ENCODE measurements around the gene AARS2. TPM values are rescaled to one million over a fixed set of nuclear protein-coding genes. Genes with fewer than 3 reads are reported as not detected.

AARS2 gene
- total and polyA plus RNA-seq, 2 donors (not counting 1 experiment from before 2014, with no cell fraction given): 3.4 to 24.3 TPM

DNA sequence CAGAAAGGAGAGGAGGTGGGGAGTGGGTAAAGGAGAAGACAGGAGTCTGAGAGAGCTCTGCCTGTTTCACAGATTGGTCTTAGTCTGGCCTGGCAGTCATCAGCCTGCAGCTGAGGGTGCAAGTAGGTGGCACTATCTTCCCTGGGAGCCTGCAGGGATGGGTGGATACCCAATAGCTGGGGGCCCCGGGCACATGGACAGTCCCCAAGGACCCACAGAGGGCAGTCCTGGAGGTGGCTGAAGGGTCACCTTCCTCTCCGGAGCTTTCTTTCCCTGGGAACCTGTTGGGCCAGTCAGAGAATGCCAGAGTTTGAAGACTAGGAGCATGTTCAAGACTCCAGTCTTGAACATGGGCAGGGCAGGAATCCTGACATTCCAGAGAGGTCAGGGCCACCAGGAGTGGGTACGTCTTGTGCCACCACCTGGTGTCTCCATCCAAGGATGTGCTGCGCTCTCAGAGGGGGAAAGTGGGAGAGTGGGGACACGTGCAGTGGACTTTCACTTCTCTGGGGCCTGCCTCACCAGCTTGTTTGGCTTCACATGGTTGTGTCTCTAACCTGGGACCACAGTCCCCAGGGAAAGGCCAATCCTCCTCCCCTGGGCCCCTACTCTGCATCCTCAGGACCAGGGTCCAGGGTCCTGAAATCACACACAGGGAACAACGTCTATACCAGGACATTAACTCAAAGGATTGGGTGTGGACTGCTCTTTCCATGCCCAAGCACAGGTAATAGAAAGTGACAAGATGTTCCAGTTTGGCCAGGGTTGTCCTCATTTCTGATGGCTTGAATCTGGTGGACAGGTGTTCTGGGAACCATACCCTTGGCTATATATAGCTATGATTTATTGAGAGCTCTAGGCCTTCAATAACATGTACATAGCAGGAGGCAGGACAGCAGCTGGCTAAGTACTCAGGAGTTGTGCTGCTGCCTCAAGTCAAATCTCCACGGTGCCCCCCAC lies 18.0 kb downstream of the AARS2 start:
- no peak overlapping the region for H3K9ac ChIP-seq (ENCODE audit: insufficient read depth, low read length)
- DNase-seq (ENCODE audit: low read depth in 2 of 2): no peak

GRCh38 chr6:44292661-44293365 lies 20.3 kb downstream of the AARS2 start:
- Histone ChIP-seq H3K27me3 (ENCODE audit: control insufficient read depth, insufficient read depth, low read length) (peaks cover 58% of the 10 kb centered on the region), H3K4me1 (ENCODE audit: control insufficient read depth, extremely low read depth, insufficient read depth, low read length) (no peaks in the 10 kb centered on the region), H2AFZ (ENCODE audit: low read length) (no peak overlapping the region), H3K4me3 (replicated peaks in 1 of 4; ENCODE audit: control extremely low read depth in 1 of 4, insufficient read depth in 1 of 4, low read depth in 3 of 4, low read length in 4 of 4) (no peak overlapping the region), H3K79me2 (ENCODE audit: control insufficient read depth, insufficient read depth, low read length) (no peaks in the 10 kb centered on the region), H3K36me3 (ENCODE audit: control insufficient read depth, insufficient read depth, low read length) (no peaks in the 10 kb centered on the region), H3K27ac (ENCODE audit: insufficient read depth, low read length) (no peak overlapping the region), H4K20me1 (ENCODE audit: control insufficient read depth, extremely low read depth, insufficient read depth, low read length) (no peaks in the 10 kb centered on the region), H3K9ac (ENCODE audit: insufficient read depth, low read length) (no peak overlapping the region), H3K4me2 (ENCODE audit: extremely low read depth, insufficient read depth, low read length) (no peak overlapping the region), H3K9me3 (ENCODE audit: control insufficient read depth, insufficient read depth, low read depth, low read length) (no peaks in the 10 kb centered on the region)
- TF ChIP-seq EZH2 (IDR thresholded peaks at IDR 0.05; ENCODE audit: low read length, missing control alignments) (no peak), CTCF (conservative IDR thresholded peaks at IDR 0.05 in 1 of 2, IDR thresholded peaks at IDR 0.05 in 1 of 2; ENCODE audit: low read depth in 1 of 2, low read length in 2 of 2) (no peak)
- DNase-seq (ENCODE audit: low read depth in 2 of 2): no peak

More for the DNA sequence above, 18.0 kb downstream of the AARS2 start:
- no peaks in the 10 kb centered on the region for H4K20me1 ChIP-seq (ENCODE audit: control insufficient read depth, extremely low read depth, insufficient read depth, low read length)
- no peak overlapping the region for H3K4me2 ChIP-seq (ENCODE audit: extremely low read depth, insufficient read depth, low read length)
- peaks cover under 1% of the 10 kb centered on the region for H3K36me3 ChIP-seq (ENCODE audit: control insufficient read depth, insufficient read depth, low read length)
- no peaks in the 10 kb centered on the region for H3K9me3 ChIP-seq (ENCODE audit: control insufficient read depth, insufficient read depth, low read depth, low read length)
- H3K4me1 ChIP-seq (ENCODE audit: control insufficient read depth, extremely low read depth, insufficient read depth, low read length): no peaks in the 10 kb centered on the region
- no peak overlapping the region for H2AFZ ChIP-seq (ENCODE audit: low read length)
- peaks cover 50% of the 10 kb centered on the region for H3K27me3 ChIP-seq (ENCODE audit: control insufficient read depth, insufficient read depth, low read length)
- no peaks in the 10 kb centered on the region for H3K79me2 ChIP-seq (ENCODE audit: control insufficient read depth, insufficient read depth, low read length)
- H3K4me3 ChIP-seq (replicated peaks in 1 of 4; ENCODE audit: control extremely low read depth in 1 of 4, insufficient read depth in 1 of 4, low read depth in 3 of 4, low read length in 4 of 4): no peak overlapping the region
- TF ChIP-seq CTCF (conservative IDR thresholded peaks at IDR 0.05 in 1 of 2, IDR thresholded peaks at IDR 0.05 in 1 of 2; ENCODE audit: low read depth in 1 of 2, low read length in 2 of 2): no peak
- no peak for TF ChIP-seq EZH2 (IDR thresholded peaks at IDR 0.05; ENCODE audit: low read length, missing control alignments)
- H3K27ac ChIP-seq (ENCODE audit: insufficient read depth, low read length): no peak overlapping the region

GRCh38 chr6:44291841-44292240 lies 21.3 kb downstream of the AARS2 start:
- Histone ChIP-seq H4K20me1 (ENCODE audit: control insufficient read depth, extremely low read depth, insufficient read depth, low read length) (no peaks in the 10 kb centered on the region), H3K9ac (ENCODE audit: insufficient read depth, low read length) (no peak overlapping the region), H3K9me3 (ENCODE audit: control insufficient read depth, insufficient read depth, low read depth, low read length) (no peaks in the 10 kb centered on the region), H3K36me3 (ENCODE audit: control insufficient read depth, insufficient read depth, low read length) (no peaks in the 10 kb centered on the region), H3K79me2 (ENCODE audit: control insufficient read depth, insufficient read depth, low read length) (no peaks in the 10 kb centered on the region), H3K4me3 (replicated peaks in 1 of 4; ENCODE audit: control extremely low read depth in 1 of 4, insufficient read depth in 1 of 4, low read depth in 3 of 4, low read length in 4 of 4) (no peak overlapping the region), H3K4me2 (ENCODE audit: extremely low read depth, insufficient read depth, low read length) (no peak overlapping the region), H3K27ac (ENCODE audit: insufficient read depth, low read length) (no peak overlapping the region), H2AFZ (ENCODE audit: low read length) (no peak overlapping the region), H3K4me1 (ENCODE audit: control insufficient read depth, extremely low read depth, insufficient read depth, low read length) (no peaks in the 10 kb centered on the region), H3K27me3 (ENCODE audit: control insufficient read depth, insufficient read depth, low read length) (peaks cover 58% of the 10 kb centered on the region)
- TF ChIP-seq CTCF (conservative IDR thresholded peaks at IDR 0.05 in 1 of 2, IDR thresholded peaks at IDR 0.05 in 1 of 2; ENCODE audit: low read depth in 1 of 2, low read length in 2 of 2) (no peak), EZH2 (IDR thresholded peaks at IDR 0.05; ENCODE audit: low read length, missing control alignments) (no peak)
- no peak for DNase-seq (ENCODE audit: low read depth in 2 of 2)

Measured in fibroblast of lung (primary cell).